HG03060 (cell line): ENCODE results near the gene TEK.

Experiments used
- ATAC-seq: cut with Tn5 transposase; IDR thresholded peaks from one replicate; pipeline ENCODE4 v1.9.1; 2021; ENCODE audit warnings: low read depth, moderate number of reproducible peaks; ENCODE audit not compliant: unreplicated experiment

Gene TEK

DNA sequence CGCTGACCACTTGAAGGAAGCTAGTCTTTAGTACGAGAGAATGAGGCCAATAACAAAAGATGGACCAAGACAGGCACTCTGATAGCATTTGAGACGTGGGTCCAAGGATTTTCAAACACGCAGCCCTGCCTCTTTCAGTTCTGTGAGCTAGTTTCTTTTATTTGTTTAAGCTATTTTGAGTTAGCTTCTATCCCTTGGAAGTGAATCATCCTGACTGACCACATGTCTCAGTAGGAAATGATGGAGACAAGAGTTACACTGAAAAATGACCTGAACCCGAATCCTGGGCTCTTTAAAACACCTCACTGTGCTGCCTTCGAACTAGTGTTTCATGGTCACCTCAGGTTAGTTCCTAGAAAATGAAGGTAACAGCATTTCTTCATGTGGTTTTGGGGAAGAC is 9.9 kb downstream of the TEK start:
- no peak for ATAC-seq

DNA sequence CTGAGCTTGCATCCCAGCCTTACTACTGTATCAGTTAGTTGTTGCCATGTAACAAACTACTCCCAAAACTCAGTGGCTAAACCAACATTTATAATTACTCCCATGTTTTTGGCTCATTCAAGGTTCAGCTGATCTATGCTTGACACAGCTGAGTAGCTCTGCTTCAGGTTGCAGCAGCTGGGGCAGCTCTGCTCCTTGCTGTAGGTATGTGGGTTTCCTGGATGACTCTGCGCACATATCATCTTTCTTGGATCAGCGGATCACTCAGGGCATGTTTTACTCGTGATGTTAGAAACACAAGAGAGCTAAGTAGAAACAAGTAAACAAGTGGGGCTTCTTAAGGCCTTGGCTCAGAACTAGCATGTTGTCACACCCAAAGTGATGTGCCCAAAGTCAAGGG is 15.1 kb downstream of the TEK start:
- no peak for ATAC-seq

DNA sequence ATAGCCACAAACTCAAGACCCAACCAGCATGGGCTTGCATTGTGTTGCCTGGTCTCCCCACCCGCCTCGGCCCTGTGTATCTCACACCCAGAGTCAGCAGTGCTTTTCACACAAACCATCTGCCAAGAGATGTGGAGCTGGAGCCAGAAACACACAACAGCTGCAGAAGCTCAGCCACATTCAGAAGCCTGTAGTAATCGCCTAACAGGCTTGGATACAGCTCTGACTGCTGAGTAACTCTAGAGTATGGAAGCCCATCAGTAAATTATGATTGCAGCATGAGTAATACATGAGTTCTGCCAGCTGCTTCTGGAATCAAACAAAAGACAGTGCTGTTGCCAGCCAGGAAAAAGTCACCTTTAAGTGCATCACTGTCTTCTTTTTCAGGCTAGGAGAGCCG is 16.0 kb downstream of the TEK start:
- ATAC-seq, result no peak

GRCh38 chr9:27125936-27126335 is 16.9 kb downstream of the TEK start:
- ATAC-seq, result no peak

DNA sequence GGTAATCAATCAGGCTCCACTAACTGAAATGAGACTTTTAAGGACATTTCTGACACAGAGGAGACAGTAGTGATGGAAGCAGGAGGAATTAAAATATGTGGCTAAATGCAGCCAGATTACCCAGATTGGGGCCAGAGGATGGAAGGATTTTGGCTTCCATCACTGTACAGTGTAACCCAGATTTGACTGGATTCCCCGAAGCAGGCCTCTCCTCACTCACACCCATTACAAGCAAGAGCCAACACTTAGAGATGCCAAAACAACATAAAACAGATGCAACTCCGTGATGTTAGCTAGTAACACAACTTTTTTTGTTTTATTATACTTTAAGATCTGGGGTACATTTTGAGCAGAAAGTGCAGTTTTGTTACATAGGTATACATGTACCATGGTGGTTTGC is 17.6 kb downstream of the TEK start:
- no peak for ATAC-seq

- ATAC-seq, result no peak
These were observed 20.2 kb downstream of the TEK start for GRCh38 chr9:27129221-27129620.

DNA sequence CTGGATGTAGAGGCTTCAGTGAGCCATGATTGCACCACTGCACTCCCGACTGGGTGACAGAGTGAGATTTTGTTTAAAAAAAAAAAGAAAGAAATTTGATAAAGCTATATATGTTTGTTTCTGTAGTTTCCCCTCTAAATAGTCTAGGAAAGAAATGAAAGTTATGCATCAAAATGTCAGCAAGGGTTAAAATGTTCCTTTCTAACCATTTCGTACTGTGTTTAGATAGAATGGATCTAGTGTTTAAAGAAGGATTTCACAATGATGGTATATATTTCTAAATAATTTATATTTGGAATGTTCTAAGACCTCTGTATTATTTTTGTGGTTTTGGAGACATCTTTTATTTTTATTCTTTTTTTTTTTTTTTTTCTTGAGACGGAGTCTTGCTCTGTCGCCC is 22.7 kb downstream of the TEK start:
- ATAC-seq, result no peak

- no peak for ATAC-seq
These were observed 24.8 kb downstream of the TEK start for GRCh38 chr9:27133817-27134216.

- no peak for ATAC-seq
These were observed 33.4 kb downstream of the TEK start for GRCh38 chr9:27142299-27142930.

DNA sequence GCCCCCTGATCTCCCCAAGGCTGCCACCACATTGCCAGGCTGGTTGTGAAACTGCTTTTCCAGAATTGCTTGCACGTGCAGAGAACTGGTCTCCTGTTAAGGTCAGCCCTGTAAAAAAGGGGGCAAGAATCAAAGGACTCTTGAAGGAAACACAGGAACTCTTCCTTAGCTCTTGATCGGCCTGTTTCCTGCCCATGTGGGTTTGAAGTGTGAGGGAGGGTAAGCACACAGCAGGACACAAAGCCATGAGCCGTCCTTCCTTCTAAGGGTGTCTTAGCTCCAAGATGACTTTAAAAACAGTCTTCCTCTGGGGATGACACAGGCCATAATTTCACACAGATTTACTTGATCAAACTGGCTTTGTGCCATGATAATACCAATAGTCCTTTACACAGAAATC is 36.1 kb downstream of the TEK start:
- ATAC-seq, result no peak

- ATAC-seq, result no peak
These were observed 40.6 kb downstream of the TEK start for GRCh38 chr9:27149651-27150050.

- no peak for ATAC-seq
These were observed 41.9 kb downstream of the TEK start for GRCh38 chr9:27150746-27151406.

- ATAC-seq, result no peak
These were observed 42.8 kb downstream of the TEK start for GRCh38 chr9:27151693-27152404.

- ATAC-seq, result no peak
These were observed 43.3 kb downstream of the TEK start for GRCh38 chr9:27152405-27152718.

- ATAC-seq, result no peak
These were observed 45.9 kb downstream of the TEK start for GRCh38 chr9:27154908-27155307.

DNA sequence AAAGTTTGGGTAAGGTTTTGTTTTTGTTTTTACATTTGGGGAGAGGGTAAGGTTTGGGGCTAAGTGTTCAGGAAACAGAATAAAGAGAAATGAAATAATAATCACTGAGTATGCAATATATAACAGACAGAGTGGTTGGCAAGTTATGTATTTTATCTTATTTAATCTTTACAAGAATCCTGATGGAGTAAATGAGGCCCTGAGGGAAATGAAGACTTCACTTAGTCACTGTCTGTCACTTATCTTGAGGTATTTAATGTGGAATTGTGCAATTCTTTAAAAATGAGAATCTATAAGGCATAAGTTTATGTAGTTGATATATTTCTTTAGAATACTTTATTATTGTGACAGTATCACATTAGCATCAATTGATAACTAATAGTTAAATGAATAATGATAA is 48.1 kb downstream of the TEK start:
- no peak for ATAC-seq

- no peak for ATAC-seq
These were observed 48.7 kb downstream of the TEK start for GRCh38 chr9:27157736-27158135.

GRCh38 chr9:27160636-27161035 is 51.6 kb downstream of the TEK start:
- ATAC-seq, result no peak

- ATAC-seq, result no peak
These were observed 53.0 kb downstream of the TEK start for GRCh38 chr9:27162045-27162444.

DNA sequence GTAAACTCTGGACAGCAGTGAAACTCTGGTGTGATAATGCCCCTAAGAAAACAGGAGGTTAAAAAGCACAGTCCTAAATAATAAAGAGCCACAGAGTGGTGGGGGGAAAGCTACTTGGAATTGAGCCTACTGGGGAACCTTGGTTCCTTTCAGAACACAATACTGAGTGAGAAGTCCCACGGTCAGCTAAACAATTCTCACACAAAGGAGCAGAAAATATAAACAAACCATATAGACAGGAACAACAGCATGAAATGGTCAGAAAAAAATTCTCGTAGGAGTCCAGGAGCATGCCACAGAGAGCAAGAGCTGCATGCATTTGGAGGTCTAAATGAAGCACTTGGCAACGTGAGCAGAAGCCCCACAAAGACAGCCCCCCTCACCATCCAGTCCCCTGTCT is 56.0 kb downstream of the TEK start:
- ATAC-seq, result no peak

GRCh38 chr9:27165670-27166069 is 56.6 kb downstream of the TEK start:
- no peak for ATAC-seq

- no peak for ATAC-seq
These were observed 59.5 kb downstream of the TEK start for GRCh38 chr9:27168496-27168895.
